GM12873 (cell line): ENCODE measurements around the gene ABHD16A.

Source experiments
- CTCF ChIP-seq: IDR thresholded peaks from 2 replicates; pipeline ENCODE4 v1.5.1; 2012; ENCODE audit warnings: low read depth, mild to moderate bottlenecking, moderate library complexity, low read length, control low read depth; ENCODE audit not compliant: insufficient read depth; ENCODE audit errors: missing control alignments

The ABHD16A gene

GRCh38 chr6:31723245-31723979 is 20.3 kb upstream of the ABHD16A start, which contains the start of gene MPIG6B:
Gene MPIG6B (plus strand): TSS chr6:31723373. CDS start chr6:31723384, 11 bp downstream.
- no peak for TF ChIP-seq CTCF

GRCh38 chr6:31722173-31722572 is 19.0 kb upstream of the ABHD16A start:
- TF ChIP-seq CTCF, result no peak

GRCh38 chr6:31721351-31722020 is 18.4 kb upstream of the ABHD16A start, which contains the start of gene LY6G6C:
Gene LY6G6C (minus strand): TSS chr6:31721746. CDS start chr6:31721679, 67 bp downstream.
- TF ChIP-seq CTCF, result no peak

- TF ChIP-seq CTCF, result no peak
These were observed 17.2 kb upstream of the ABHD16A start for GRCh38 chr6:31720196-31720770.

GRCh38 chr6:31719001-31719400 is 15.9 kb upstream of the ABHD16A start:
- TF ChIP-seq CTCF, result no peak

GRCh38 chr6:31718265-31718664 is 15.1 kb upstream of the ABHD16A start:
- TF ChIP-seq CTCF, result no peak

GRCh38 chr6:31717499-31718222 is 14.5 kb upstream of the ABHD16A start:
- TF ChIP-seq CTCF, result no peak
